ENCODE results near the gene HDAC5.

GRCh38 chr17:44076716-44077594 is 46.5 kb downstream of the HDAC5 start:
- TF ChIP-seq, protein P1, sequence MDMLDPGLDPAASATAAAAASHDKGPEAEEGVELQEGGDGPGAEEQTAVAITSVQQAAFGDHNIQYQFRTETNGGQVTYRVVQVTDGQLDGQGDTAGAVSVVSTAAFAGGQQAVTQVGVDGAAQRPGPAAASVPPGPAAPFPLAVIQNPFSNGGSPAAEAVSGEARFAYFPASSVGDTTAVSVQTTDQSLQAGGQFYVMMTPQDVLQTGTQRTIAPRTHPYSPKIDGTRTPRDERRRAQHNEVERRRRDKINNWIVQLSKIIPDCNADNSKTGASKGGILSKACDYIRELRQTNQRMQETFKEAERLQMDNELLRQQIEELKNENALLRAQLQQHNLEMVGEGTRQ (IDR thresholded peaks at IDR 0.05; ENCODE audit: low read length), result no peak
- TF ChIP-seq SIX5 (IDR thresholded peaks at IDR 0.05; ENCODE audit: low read depth, low read length), result no peak
- no peak for TF ChIP-seq CTCF (IDR thresholded peaks at IDR 0.05; ENCODE audit: control extremely low read depth in 1 of 3, insufficient read depth in 1 of 3, low read depth in 1 of 3, low read length in 3 of 3)
- no peak for TF ChIP-seq PHF8 (conservative IDR thresholded peaks at IDR 0.05; ENCODE audit: low read depth, low read length)
- no peak for TF ChIP-seq EZH2 (IDR thresholded peaks at IDR 0.05; ENCODE audit: low read depth, low read length, severe bottlenecking)
- no peak for TF ChIP-seq POLR2AphosphoS5 (IDR thresholded peaks at IDR 0.05; ENCODE audit: low read depth, low read length)
- no peak for TF ChIP-seq MAX (IDR thresholded peaks at IDR 0.05)

Measured in H1 (cell line).